NCI-H1694 treated with DMSO at 0.1 percent for 48 hours (cell line): Measurements from ENCODE around the gene DYNLT4.
"Not testable (repeated sequence)": the region's sequence is repeated elsewhere in the genome, so short reads cannot be mapped to it uniquely, and the experiment has no call there.

ENCODE experiments used
- DNase-seq: peaks from one replicate; lab custom pipeline; 2025; lab: John Stamatoyannopoulos, UW

Gene DYNLT4, protein sequence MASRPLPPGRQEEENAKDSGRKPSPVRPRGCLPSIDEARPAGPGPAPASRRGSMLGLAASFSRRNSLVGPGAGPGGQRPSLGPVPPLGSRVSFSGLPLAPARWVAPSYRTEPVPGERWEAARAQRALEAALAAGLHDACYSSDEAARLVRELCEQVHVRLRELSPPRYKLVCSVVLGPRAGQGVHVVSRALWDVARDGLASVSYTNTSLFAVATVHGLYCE

DNA sequence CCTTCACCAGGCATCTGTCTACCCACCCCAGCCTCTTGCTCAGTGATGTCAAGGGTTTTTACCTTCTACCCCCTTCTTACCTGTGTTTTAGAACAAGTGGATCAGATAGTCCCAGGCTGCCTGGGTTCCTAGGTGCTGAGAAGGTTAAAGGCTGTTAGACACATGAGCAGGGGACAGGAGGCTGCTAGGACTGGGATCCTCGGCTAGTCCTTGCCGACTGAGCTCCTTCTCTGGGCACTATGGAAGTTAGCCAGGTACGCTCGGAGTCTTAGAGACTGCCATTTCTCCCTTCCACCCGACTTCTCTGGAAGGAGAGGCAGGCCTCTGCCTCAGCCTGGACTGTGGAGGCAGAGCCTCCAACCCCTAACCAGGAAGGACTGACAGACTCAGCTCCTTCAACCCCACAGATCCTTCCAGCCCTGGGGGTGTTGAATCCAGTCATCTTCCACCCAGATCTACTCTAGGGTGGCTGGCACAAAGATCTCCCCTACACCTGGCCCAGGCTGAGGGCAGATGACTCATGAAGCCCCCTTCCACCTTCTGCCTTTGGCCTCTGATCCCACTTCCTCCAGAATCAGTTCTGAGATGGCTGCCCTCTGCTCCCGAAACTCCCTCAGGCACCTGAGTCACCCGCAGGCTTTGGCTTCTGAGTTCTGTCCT lies at the start of gene DYNLT4:
DYNLT4 (minus strand) TSS at position 648 of the 660 bp plus-strand sequence. CDS start 683 bp downstream, outside the sequence.
- no peak for DNase-seq

DNA sequence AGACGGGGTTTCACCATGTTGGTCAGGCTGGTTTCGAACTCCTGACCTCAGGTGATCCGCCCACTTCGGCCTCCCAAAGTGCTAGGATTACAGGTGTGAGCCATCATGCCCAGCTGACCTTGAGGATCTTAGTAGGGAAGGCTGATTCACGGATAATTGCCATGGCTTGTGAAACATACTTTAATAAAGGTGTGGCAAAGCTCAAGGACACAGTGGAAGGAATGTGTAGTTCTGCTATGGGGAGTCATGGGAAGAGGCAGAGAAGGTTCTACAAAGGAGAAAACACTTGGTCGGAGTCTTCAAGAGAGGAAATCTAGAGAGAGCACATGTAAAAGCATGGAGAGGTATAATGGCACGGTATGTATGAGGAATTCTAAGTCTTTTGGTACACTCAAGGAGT lies 48.6 kb upstream of the DYNLT4 start:
- no peak for DNase-seq

DNA sequence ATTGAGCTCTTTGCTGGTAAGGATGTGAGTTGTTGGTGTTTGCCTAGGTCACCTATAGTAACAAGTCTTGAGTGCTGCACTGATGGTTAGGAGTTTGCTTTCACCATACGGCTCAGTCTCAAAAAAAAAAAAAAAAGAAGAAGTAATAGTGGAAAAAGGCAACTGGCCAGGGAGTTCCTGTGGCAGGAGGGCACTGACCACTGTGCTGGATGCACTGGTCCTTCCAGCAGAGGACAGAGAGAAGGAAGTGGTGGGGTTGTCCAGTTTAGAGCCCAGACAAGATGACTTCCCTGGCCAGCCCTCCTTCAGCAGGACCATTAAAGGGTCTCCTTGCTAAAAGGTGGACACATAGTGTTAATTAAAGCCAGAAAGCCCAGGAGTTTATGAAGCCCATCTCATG lies 47.8 kb upstream of the DYNLT4 start:
- DNase-seq = no peak

DNA sequence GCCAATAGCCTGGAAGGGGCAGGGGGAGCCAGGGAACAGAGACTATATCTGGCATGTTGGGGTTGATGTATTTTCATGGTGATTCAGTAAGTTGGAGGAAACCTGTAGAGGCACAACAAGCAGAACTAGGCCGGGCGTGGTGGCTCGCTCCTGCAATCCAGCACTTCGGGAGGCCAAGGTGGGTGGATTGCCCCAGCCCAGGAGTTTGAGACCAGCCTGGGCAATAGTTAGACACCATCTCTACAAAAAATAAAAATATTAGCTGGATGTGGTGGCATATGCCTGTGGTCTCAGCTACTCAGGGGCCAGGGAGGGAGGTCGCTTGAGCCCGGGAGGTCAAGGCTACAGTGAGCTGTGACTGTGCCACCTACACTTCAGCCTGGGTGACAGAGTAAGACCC lies 46.0 kb upstream of the DYNLT4 start:
- no peak for DNase-seq

DNA sequence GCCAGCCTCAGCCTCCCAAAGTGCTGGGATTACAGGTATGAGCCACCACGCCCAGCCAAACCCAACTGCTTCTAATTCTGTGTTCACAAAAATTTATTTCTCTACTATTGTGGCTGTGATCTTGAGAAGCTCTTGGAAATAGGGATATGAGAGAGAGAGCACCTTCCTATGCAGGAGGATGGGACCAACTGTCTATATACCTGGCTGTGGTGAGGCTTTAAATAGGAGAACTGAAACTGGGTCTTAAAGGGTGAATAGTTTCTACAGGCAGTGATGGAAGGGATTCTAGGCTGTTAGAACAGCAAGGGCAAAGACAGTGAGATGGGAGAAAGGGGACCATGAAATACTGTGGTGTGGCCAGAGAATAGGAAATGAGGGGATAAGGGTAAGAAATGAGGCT lies 44.2 kb upstream of the DYNLT4 start:
- DNase-seq = no peak

DNA sequence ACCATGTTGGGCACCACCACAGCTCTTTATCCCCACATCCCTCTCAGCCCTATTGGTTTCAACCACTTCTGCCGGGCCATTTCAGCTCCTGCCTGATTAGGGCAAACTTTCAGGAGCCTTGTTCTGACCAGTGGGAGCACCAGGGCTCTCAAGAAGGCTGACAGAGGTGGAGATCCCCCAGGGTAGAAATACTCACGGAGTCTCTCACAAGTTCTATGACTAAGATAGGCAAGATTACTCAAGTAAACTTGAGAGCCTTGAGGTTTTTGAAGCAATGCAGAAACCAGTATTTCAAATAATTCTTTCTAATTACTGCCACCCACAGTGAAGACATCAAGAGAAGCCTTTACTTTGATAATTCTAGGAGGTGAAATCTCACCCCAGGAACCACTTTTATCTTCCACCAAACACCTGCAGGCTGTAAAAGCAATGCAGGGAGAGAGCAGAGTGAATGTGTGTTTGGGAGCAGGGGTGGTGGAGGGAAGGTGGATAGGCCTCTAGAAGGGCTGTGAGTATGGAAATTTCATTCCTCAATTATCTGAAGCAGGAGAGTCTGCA lies 42.5 kb upstream of the DYNLT4 start:
- no peak for DNase-seq

DNA sequence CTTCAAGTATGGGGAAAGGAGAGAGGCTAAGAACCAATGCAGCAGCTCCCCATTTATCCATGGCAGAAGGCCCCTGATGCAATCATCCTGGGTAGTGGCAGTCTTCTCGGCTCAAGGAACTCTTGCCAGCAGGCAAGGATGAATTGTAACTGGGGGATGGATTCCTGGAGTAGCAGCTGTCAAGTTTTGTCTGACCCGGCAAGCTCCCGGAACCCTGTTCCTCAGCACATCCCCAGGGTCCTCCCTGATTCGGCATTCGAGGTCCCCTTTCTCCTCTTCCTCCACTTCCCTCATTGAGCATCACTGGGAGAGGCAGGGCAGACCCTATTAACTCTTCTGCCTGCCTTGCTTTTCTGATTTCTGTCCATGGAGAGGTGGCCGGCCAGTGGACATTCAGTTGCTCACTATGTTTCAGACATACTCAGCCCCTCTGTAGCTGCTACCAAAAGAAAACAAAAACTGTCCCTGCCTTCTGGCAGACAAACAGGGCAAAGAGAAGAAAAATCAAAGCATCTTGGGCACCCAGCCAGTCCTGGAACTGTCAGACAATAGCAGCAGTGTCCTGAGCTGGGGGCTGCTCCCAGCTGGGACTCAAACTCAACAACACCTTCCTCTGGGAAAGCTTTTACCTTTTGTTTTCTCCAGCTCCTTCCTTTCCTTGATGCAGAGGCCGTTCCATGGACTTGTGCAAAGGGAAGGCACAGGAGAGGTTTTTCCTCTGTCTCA lies 41.5 kb upstream of the DYNLT4 start:
- DNase-seq = no peak

DNA sequence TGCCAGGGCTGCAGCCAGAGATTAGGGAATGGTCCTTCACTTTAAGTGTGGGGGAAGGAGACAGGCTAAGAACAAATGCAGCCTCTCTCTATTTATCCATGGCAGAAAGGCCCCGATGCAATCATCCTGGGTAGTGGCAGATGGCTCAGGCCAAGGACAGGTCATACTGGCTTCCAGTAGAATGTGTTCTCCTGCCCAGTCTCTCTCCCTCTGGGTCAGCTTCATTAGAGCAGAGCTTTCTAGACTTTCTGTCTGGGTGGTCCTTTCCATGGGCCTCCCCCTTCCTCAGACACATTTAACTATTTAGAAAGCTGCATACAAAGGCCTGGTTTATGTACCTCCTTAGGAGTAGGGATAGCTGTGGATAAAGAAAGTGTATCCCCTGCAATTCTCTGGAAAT lies 40.7 kb upstream of the DYNLT4 start:
- no peak for DNase-seq

DNA sequence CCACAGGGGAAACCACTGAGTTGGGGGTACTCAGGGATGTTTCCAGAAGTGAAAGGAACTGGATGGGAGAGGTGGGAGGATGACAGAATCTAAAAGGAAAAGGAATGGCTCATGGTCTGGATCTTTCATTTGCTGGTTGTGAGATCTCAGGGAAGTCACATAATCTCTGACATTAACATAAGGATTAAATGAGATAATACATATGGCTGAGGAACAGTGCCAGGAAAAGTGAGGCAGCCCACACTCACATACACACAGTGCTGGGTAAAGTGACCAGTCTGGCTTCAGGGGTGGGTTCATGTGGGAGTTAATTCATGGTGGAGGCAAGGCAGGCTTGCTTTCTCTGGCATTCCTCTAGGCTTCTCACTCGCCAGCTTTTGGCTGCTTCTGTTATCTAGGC lies 39.8 kb upstream of the DYNLT4 start:
- DNase-seq = no peak

DNA sequence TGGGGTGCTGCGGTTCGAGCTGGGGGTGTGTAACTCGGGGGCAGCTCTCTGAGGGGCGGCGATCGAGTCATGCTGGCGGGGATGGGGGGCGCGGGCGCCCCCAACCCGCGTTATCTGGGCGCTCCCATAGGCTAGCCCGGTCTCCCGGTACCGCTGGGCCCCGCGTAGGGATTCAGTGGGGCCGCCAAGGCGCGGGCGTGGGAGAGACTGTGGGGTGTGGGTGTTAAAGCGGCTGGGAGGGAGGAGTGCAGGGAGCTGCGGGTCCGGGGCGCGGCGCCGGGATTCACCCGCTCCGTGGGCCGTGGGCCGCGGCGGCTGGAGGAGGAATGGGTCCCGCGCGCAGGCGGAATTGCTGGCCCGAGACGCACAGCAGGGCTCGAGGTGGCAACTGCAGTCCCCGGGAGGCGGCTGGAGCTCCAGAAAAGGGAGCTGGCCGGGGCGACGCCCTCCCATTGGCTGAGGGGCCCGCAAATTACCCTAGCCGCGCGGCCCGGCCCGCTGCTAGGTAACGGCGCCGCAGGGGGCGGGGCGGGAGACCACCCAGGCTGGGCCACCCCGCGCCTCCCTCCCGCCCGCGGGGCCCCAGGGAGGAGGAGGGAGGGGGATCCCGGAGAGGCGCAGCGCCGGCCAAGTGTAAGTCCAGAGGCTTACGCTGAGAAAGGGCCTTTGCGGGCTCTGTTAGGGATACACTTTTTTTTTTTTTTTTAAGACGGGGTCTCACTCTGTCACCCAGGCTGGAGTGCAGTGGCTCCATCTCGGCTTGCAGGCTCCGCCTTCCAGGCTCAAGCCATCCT lies 35.9 kb upstream of the DYNLT4 start, which contains the start of gene PTCH2:
PTCH2 (minus strand) TSS at position 392 of the 794 bp plus-strand sequence; CDS start at position 71, 321 bp downstream.
- peak; percentile 70 for DNase-seq

DNA sequence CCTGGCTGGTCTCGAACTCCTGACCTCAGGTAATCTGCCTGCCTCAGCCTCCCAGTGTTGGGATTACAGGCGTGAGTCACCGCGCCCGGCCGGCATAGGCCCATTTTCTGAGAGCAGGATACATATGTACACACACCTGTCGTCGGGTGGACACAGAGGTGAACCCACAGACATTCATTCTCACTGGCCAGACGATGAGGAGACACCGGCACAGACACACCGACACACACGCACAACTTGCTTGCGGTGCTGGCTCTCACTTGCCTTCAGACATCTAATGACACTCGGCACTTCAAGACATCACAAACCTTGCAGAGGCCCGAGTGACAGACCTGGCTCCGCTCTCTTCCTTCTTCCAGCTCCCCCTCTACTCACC lies 35.3 kb upstream of the DYNLT4 start:
- DNase-seq = no peak

DNA sequence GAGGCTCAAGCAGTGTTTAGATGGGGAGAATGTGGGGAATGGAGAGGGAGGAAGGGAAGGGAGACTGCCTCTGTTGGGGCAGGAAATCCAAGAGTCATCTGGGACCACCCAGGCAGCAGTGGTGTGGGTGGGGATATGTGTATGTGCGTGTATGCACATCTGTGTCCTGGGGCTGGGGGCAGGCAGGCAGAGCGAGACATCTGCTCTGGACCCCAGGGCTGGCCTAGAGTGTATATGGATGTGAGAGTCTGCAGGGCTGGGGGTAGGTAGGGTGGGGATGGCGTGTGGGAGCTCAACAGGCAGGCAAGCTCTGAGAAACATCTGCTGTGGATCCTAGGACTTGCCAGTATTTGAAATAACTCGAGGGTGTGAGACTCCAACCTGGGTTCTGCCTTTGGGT lies 32.4 kb upstream of the DYNLT4 start:
- DNase-seq = peak; percentile 11

DNA sequence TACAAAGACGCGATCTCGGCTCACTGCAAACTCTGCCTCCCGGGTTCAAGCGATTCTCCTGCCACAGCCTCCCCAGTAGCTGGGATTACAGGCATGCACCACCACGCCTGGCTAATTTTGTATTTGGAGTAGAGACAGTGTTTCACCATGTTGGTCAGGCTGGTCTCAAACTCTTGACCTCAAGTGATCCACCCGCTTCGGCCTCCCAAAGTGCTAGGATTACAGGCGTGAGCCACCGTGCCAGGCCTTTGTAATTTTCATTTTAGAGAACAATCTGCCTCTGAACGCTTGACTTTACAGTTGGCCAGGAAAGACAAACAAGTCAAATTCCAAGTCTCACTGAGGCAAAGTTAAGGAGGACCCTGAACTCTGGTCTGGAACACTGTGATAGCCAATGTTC lies 31.1 kb upstream of the DYNLT4 start:
- DNase-seq = not testable (repeated sequence)

DNA sequence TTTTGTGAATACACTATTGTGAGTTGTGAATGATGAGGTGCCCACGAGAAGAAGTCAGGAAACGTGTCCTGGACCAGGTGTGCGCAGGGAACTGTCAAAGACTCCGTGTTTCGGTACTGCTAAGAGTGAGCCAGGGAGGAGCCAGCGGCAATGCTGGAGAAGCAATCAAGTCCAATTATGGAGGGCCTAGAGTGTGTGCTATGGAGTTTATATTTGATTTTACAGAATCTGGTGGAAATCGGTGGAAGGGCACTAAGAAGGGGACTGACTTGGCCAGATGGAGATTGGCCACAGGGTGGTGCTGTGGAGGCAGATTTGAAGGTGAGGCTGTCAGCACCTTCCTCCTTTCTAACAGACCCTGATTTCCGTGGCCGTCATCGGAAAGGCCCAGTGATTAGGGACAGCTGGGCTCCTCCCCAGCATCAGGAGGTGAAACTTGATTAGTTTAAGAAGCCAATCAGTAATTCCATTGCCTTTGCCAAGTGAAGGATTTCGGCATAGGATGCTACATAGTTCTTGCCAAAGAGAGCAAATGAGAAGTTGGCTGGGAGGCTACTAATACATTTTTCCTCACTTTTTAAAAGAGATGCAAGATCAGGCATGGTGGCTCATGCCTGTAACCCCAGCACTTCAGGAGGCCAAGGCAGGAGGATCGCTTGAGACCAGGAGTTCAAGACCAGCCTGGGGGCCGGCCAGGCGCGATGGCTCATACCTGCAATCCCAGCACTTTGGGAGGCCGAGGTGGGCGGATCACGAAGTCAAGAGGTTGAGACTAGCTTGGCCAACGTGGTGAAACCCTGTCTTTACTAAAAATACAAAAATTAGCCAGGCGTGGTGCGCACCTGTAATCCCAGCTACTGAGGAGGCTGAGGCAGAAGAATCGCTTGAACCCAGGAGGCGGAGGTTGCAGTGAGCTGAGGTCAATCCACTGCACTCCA lies 28.9 kb upstream of the DYNLT4 start:
- peak; percentile 81 for DNase-seq

DNA sequence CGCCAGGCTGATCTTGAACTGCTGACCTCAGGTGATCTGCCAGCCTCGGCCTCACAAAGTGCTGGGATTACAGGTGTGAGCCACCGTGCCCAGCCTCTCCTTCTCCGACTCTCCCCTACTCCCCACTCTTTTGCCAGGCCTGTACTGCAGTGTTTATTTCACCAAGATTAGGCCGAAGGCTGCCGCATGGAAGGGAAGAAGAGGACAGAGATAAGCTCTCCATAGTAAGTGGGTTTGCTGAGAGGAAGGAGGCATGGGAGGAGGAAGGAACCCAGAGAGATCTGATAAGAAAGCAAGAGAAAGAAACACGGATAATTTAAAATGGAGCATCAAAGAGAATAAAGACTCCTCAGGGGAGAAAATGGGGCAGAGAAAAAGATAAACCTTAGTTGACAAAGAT lies 27.2 kb upstream of the DYNLT4 start:
- DNase-seq = no peak

DNA sequence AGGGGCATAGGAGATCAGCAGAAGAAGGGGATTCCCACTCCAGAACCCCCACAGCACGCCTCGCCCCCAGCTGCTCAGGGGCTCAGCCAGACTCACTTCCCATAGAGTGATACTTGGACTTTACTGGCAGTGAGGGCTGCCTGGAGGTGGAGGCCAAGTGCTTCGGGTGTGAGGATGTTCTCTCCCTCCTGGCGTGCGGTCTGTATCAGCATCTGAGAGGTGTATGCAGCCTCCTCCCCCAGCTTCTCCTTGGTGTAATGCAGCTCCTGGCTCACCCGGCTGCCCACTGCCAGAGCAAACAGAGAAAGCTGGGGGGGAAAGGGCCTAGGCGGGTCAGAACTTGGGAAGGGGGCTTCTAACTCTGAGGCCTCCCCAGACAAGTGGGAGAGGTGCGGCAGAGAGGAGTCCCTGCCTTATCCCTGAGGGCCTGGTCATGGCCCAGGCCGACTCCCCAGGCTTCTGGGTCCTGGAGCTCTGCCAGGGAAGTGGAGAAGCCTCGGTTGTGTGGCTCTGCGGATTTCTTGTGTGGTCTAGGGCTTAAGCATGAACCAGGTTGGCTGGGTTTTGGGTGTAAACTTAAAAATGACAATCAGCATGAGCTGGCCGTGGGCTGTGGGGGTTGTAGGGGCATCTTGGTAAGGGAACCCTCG lies 25.0 kb upstream of the DYNLT4 start:
- DNase-seq = no peak

DNA sequence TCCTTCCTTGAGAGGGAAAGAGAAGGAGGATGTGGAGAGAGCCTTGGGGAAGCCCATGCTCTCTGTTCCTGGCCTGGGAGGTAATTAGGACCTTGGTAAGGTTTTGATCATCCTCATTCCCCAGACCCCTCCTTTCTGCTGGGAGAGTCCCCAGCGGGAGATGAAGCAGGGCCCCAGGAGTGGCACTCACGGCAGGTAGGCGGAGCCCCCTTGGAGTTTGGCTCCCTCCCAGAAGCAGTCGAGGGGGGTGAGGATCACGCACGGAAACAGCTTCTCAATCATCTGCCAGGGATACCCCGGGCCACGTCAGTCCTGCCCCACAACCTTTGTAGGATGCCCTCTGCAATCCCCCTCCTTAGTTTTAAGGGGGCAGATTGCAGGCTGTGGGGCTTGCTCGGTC lies 24.4 kb upstream of the DYNLT4 start:
- DNase-seq = no peak

DNA sequence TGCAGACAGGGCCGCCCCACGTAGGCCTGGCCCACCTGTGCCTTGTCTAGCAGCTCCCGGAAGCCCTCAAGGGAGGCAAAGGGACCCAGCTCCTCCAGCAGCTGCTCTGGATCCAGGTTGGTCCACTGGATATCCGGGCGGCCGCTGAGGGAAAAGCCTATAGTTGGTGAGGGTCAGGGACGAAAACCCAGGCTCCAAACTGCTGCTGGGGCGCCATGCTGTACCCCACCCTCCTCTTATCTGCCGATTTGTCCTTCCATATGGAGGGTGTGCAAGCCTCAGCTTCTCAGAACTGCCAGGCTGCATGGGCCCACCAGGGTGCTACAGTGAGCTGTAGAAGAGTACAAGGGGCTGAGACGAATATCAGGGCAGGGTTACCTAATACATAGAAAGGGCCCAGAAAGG lies 23.8 kb upstream of the DYNLT4 start:
- DNase-seq = no peak

DNA sequence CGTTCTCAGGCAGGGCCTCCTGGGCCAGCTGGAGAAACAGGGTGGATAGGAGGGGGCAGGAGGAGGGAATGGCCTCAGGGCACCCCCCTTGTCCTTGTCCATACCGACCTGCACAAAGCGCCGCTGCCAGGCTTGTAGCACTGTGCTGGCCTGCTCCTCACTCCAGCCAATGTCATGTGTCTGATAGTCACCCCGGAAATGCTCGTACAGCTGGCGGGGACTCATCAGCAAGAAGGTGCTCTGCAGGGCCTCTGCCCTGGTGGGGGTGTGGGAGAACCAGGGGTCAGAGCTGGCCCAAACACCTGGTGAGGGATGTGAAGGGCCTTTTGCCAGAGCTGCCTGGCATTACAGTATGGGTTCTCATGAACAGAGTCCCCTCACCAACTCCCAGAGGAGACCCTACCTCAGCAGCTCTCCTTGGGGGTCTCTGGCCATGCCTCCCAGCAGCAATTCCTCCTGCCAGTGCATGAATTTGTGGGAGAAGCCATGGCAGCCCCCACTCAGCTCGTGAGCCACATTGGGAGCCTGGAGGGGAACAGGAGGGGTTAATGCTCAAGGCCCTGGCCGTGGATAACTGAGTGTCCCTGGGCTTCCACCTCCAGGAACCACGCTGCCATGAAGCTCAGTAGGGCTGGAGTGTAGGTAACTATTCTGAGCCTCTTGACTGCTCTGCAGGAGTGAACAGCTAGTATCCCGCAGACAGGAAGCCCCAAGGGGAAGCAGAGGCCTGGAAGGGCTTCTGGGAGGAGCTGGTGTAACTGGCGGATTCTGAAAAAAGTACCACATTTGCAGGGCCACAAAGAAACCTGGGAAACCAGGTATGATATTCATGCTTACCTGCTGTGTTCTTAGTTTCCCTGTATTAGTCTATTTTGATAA lies 22.6 kb upstream of the DYNLT4 start:
- no peak for DNase-seq
